ENCODE measurements around the gene GNB1.

GNB1 gene

GRCh38 chr1:1900883-1901640 is 10.2 kb upstream of the GNB1 start:
- Histone ChIP-seq H3K9me3 (no peaks in the 10 kb centered on the region), H3K27me3 (peaks cover 42% of the 10 kb centered on the region), H3K4me3 (ENCODE audit: low read depth in 1 of 2, low read length in 1 of 2) (no peak overlapping the region), H3K27ac (no peak overlapping the region), H3K4me1 (ENCODE audit: control insufficient read depth in 1 of 2, insufficient read depth in 1 of 2, low read depth in 1 of 2, low read length in 1 of 2) (peaks cover 0 to under 1% of the 10 kb centered on the region in 2 experiments), H3K36me3 (no peaks in the 10 kb centered on the region)
- TF ChIP-seq CTCF (IDR thresholded peaks at IDR 0.05) = no peak

- Histone ChIP-seq H3K36me3 (no peaks in the 10 kb centered on the region), H3K27me3 (peaks cover 53% of the 10 kb centered on the region), H3K9me3 (no peaks in the 10 kb centered on the region), H3K4me3 (ENCODE audit: low read depth in 1 of 2, low read length in 1 of 2) (no peak overlapping the region), H3K27ac (no peak overlapping the region), H3K4me1 (ENCODE audit: control insufficient read depth in 1 of 2, insufficient read depth in 1 of 2, low read depth in 1 of 2, low read length in 1 of 2) (no peaks in the 10 kb centered on the region)
- TF ChIP-seq CTCF (IDR thresholded peaks at IDR 0.05) = no peak
These were observed 9.1 kb upstream of the GNB1 start for GRCh38 chr1:1899967-1900327.

- H3K4me1 ChIP-seq (ENCODE audit: control insufficient read depth in 1 of 2, insufficient read depth in 1 of 2, low read depth in 1 of 2, low read length in 1 of 2) = no peaks in the 10 kb centered on the region
- TF ChIP-seq CTCF (IDR thresholded peaks at IDR 0.05) = no peak
- H3K27ac ChIP-seq = no peak overlapping the region
- no peaks in the 10 kb centered on the region for H3K9me3 ChIP-seq
- no peaks in the 10 kb centered on the region for H3K36me3 ChIP-seq
- H3K27me3 ChIP-seq = peaks cover 58% of the 10 kb centered on the region
- no peak overlapping the region for H3K4me3 ChIP-seq (ENCODE audit: low read depth in 1 of 2, low read length in 1 of 2)
These were observed 8.5 kb upstream of the GNB1 start for GRCh38 chr1:1899266-1899966.

GRCh38 chr1:1898246-1898933 is 7.5 kb upstream of the GNB1 start:
- Histone ChIP-seq H3K27ac (no peak overlapping the region), H3K4me1 (ENCODE audit: control insufficient read depth in 1 of 2, insufficient read depth in 1 of 2, low read depth in 1 of 2, low read length in 1 of 2) (no peaks in the 10 kb centered on the region), H3K9me3 (no peaks in the 10 kb centered on the region), H3K4me3 (ENCODE audit: low read depth in 1 of 2, low read length in 1 of 2) (no peak overlapping the region), H3K36me3 (no peaks in the 10 kb centered on the region), H3K27me3 (peaks cover 65% of the 10 kb centered on the region)
- no peak for TF ChIP-seq CTCF (IDR thresholded peaks at IDR 0.05)

- Histone ChIP-seq H3K9me3 (no peaks in the 10 kb centered on the region), H3K27me3 (peaks cover 65% of the 10 kb centered on the region), H3K27ac (no peak overlapping the region), H3K36me3 (no peaks in the 10 kb centered on the region), H3K4me1 (ENCODE audit: control insufficient read depth in 1 of 2, insufficient read depth in 1 of 2, low read depth in 1 of 2, low read length in 1 of 2) (peaks cover 5 to 13% of the 10 kb centered on the region in 2 experiments), H3K4me3 (ENCODE audit: low read depth in 1 of 2, low read length in 1 of 2) (no peak overlapping the region)
- no peak for TF ChIP-seq CTCF (IDR thresholded peaks at IDR 0.05)
These were observed 4.8 kb upstream of the GNB1 start for GRCh38 chr1:1895456-1896336.
